ENCODE data around the gene TMSB4X.
A peak's percentile ranks its signal among the peaks of the same experiment; 100 is the strongest.
"Not testable (repeated sequence)": the region's sequence is repeated elsewhere in the genome, so short reads cannot be mapped to it uniquely, and the experiment has no call there.

The TMSB4X gene

GRCh38 chrX:12955882-12956703 is 18.8 kb upstream of the TMSB4X start:
- peak; percentile 25 for DNase-seq

DNA sequence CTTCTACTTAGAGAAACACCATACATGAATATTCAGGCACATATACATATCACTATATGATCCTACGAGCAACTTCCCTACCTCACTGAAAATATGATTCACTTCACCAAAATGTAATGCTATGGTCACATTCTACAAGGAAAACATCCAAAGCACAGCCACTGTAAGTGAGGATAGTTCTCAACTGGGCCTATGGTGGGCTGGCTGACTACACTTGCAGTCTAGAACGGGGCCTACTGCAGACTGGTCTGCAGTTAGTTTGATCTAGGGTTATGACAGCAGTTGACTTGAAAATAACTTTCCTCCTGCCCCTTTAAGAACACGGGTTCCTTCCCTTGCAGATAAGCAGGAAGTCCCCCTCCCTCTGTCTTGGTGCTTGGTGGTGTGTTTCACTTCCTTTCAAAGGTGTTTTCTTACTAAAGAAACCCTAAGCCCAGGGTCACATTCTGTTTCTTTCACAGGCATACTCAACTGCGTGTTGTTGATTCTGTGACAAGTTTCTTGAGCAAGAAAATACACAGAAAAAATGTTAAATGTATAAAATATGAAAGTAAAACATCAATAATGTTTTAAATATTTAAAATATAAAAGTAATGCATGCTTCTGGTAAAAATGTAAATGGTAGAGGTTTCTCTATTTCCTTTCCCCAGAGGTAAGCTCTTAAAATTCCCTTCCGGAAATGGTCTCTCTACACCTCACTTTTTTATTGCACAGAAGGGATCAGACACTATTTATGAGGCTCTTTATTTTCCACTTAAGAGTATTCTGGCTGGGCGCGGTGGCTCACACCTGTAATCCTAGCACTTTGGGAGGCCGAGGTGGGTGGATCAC is 18.0 kb upstream of the TMSB4X start:
- DNase-seq, result peak; percentile 26

- DNase-seq, result no peak
These were observed 16.9 kb upstream of the TMSB4X start for GRCh38 chrX:12958059-12958458.

DNA sequence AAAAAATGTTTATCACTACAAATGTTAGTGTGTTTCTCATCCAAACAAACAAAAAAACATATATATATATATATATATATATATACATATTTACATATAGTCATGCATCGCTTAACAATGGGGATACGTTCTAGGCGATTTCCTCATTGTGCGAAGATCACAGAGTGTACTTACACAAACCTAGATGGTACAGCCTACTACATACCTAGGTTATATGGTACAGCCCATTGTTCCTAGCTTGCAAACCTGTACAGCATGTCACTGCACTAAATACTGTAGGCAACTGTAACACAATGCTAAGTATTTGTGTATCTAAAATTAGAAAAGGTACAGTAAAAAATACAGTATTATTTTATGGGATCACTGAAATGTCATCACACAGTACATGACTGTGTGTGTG is 16.4 kb upstream of the TMSB4X start:
- no peak for DNase-seq

DNA sequence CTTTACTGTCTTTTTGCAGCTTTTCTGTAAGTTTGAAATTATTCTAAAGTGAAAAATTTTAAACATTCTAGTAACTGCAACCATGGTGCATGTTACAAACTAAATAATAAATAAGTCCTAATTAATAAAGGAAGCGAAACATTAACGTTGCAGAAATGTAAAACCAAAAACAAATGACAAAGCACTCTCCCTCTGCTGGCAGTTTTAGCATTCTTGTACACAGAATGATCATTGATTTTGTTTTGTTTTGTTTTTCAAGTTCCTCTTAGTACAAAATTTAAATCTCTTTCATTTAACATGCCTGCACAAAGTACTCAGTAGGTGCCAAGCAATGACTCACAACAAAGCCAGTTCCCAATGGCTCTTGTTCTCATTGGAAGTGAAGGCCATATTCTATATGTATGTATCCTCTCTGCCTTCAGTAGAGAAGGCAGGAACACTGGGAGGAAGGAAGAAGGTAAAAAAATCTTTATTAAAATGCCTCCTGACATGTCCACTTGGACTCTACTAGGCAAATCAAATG is 13.7 kb upstream of the TMSB4X start:
- DNase-seq, result no peak

- no peak for DNase-seq
These were observed 12.8 kb upstream of the TMSB4X start for GRCh38 chrX:12962041-12962504.

DNA sequence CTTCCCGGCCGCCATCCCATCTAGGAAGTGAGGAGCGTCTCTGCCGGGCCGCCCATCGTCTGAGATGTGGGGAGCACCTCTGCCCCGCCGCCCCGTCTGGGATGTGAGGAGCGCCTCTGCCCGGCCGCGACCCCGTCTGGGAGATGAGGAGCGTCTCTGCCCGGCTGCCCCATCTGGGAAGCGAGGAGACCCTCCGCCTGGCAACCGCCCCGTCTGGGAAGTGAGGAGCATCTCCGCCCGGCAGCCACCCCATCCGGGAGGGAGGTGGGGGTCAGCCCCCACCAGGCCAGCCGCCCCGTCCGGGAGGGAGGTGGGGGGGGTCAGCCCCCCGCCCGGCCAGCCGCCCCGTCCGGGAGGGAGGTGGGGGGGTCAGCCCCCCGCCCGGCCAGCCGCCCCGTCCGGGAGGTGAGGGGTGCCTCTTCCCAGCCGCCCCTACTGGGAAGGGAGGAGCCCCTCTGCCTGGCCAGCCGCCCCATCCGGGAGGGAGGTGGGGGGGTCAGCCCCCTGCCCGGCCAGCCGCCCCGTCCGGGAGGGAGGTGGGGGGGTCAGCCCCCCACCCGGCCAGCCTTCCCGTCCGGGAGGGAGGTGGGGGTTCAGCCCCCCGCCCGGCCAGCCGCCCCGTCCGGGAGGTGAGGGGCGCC is 11.6 kb upstream of the TMSB4X start:
- DNase-seq, result not testable (repeated sequence)

DNA sequence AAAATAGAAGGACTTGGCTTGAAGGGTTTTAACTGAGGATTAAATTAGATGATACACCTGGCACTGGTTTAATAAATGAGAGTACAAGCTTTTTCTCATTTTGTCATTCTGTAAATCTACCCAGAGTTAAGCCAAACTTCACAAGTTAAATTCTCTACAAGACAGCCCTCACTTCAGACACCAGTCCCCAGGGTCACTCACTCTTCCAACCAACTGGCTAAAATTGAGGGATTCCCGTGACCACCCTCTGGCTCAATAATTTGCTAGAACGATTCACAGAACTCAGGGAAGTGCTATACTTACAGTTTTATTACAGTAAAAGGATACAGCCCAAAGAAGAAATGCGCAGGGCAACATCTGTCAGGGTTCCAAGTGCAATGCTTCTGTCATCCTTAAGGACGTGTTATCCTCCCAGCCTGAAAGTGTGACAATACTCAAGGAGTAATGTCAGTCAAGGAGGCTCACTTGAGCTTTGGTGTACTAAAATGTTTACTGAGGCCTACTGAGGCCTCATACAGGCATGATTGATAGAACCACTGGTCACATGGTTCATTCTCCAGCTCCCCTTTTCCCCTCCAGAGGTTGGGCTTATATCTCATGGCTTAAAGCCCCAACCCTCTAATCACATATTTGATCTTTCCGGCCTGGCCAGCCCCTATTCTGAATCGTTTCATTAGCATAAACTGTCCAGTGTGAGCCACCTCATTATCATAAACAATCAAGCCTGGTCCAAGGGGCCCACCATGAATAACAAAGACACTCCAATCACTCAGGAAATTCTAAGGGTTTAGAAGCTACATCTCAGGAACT is 9.6 kb upstream of the TMSB4X start:
- no peak for DNase-seq

DNA sequence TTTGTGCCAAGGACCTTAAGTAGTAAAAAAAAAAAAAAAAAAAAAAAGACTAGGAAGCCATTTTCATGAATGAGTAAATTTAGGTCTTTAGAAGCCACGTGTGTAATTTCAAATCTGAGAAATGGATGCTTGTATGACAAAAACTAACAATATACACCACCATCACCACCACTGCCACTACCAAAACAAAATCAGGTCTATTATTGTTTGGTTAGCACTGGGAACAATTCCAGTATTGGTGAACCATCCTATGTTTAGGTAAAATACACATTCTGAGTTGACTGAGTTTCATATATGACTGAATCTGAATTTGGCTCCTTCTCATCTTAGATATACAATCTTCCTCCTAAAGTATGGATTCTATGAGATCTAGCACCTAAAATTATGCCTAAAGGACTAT is 8.8 kb upstream of the TMSB4X start:
- DNase-seq, result no peak

GRCh38 chrX:12967711-12968465 is 7.0 kb upstream of the TMSB4X start:
- no peak for DNase-seq

DNA sequence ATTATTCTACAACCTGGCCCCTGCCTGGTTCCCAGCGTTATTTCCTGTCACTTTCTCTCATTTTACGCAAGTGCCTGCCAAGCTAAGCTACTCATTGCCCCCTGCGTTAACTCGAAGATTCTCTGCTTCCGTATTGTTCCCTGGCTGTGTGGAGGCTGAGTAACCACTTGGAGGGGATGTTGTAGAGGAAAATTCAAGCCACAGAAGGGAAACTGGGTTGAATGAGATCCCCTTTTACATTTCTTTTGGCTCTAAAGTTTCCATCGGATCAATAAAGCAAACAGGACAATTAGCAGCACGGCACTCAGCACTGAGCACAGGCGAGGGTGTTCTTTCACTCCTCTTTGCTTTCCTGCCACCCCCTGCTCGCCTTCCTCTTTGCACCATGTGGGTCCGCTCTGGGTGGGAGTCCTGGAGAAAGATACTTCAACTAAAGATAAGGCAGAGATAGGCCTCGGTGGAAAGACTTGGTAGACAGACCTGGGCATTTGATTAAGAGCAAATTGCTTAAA is 4.2 kb upstream of the TMSB4X start:
- DNase-seq, result peak; percentile 9

- peak; percentile 2 for DNase-seq
These were observed 3.5 kb upstream of the TMSB4X start for GRCh38 chrX:12971282-12972003.

DNA sequence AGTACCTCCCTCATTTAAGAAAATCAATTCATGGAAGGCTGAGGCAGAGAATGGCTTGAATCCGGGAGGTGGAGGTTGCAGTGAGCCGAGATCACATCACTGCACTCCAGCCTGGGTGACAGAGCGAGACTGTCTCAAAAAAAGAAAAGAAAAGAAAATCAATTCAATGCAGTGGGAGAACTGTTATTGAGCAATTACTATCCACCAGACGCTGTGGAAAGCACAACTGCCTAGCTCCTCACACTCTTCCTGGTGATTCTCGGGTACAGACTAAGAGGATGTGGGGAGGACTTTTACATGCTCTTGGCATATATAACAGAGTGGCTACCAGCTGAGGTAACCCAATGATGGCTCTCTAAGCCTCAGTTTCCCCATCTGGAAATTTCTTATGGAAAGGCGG is 2.7 kb upstream of the TMSB4X start:
- DNase-seq, result no peak

GRCh38 chrX:12972878-12973560 is 1.9 kb upstream of the TMSB4X start:
- DNase-seq, result no peak

DNA sequence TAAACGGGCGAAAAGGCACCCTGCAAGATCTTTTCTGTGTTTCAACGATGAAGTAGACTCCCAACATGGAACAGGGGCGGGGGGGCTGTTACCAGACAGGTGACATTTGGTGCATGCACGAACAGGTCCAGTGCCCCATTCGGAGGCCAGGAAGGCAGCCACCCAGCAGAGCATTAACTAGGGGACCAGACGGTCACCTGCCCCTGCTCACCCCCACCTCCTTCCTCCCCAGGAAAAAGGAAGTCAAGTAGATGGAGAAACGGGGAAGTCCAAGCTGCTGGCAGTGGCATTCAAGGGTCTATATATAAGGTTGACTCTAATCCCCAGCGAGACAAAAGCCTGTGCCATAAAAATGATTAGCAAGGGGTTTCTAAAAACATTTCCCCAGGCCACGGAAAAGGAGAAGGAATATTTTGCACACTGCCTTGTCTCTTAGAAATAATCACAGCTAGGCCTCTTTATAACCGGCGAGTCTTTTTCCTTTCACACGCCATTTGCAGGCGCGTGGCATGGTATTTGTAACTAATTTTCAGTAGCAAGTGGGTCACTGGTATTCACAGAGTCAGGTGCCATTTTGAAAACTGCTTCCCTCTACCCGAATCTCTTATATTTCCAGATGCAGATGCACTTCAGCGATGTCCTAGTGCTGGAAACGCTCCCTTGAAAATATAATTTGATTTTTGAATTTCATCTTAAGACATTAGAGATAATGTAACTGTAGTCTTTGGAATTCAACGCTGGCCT is 1.2 kb upstream of the TMSB4X start:
- peak; percentile 8 for DNase-seq

DNA sequence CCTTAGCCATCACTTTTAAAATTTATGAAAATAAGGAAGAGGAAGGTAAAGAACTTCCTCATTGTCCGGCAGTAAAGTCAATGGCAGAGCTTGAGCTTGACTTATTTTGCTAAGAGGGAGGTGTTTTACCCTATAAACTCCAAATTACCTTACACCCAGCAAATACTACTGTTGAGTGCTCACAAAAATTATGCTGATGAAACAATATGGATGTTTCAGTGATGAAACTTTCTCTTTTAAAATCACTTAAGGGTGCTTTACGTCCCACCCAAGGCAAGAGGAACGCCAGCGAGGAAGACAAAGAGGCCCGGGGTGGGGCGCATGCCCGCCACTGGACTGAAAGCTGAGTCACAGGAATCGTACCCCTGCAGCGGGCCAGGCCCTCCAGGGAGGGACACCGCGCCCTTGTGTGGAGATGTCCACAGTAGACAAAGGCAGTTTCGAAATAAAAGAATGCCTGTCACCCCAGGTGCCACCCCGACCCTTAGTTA is 560 bp upstream of the TMSB4X start:
- peak; percentile 16 for DNase-seq

- DNase-seq, result peak; percentile 8
These were observed 708 bp downstream of the TMSB4X start for GRCh38 chrX:12975670-12975965.

DNA sequence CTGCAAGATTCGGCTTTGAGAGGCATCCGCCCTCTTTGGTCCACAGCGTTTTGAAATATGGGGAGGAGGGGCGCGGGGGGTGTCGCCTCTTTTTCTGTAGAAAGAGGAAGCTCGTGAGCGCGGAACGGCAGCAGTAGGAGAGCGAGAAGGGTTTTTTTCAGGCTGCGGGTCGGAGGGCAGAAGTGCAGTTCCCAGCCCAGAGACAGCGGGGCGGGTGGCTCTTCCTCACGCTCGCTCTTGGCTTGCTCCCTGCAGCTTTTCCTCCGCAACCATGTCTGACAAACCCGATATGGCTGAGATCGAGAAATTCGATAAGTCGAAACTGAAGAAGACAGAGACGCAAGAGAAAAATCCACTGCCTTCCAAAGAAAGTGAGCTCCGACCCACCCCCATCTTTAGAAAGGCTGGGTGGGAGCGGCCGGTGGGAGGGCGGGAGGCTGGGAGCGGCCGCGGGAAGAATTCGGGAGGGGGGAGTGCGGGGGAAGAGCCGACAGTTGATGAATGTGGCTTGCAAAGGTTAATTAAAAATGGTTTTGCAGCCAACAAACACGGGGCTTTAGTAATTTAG is 1.2 kb downstream of the TMSB4X start:
- DNase-seq, result peak; percentile 6

Measured in effector CD8-positive, alpha-beta T cell (primary cell).